Mesodermal cell (in vitro differentiated cells): Measurements from ENCODE around the gene ASB18.

Experiments
- H3K27ac ChIP-seq: 2 replicates; pipeline ENCODE4 v1.7.0; 2013; ENCODE audit warnings: mild to moderate bottlenecking, low read depth, low read length, moderate library complexity; ENCODE audit not compliant: severe bottlenecking
- H3K36me3 ChIP-seq: 2 replicates; pipeline ENCODE4 v1.7.1; 2013; ENCODE audit warnings: mild to moderate bottlenecking, low read length, moderate library complexity; ENCODE audit not compliant: control insufficient read depth, insufficient read depth
- H3K4me1 ChIP-seq: one replicate; pipeline ENCODE4 v1.7.1; 2013; ENCODE audit warnings: mild to moderate bottlenecking, low read length; ENCODE audit not compliant: insufficient read depth, control insufficient read depth, poor library complexity, severe bottlenecking
- H3K4me3 ChIP-seq: 2 replicates; pipeline ENCODE4 v1.7.0; 2013; ENCODE audit warnings: low read length, control low read depth, mild to moderate bottlenecking; ENCODE audit not compliant: insufficient read depth, poor library complexity, severe bottlenecking; ENCODE audit errors: extremely low read depth
- H3K9me3 ChIP-seq: 2 replicates; pipeline ENCODE4 v1.7.1; 2013; ENCODE audit warnings: mild to moderate bottlenecking, low read length, moderate library complexity; ENCODE audit not compliant: control insufficient read depth
- WGBS, 2 experiments: methylation state at CpG; one replicate each; pipeline ENCODE4 v1.1.5; 2013; ENCODE audit warnings: missing lambda C conversion rate in 2 of 2; ENCODE audit not compliant: insufficient coverage in 2 of 2; 5-methylcytosine and 5-hydroxymethylcytosine counted together

Gene ASB18

GRCh38 chr2:236208019-236208926 lies 55.9 kb downstream of the ASB18 start:
- 84 to 86% methylated on average over 17 to 26 of the region's 28 CpGs for WGBS, 2 experiments
- Histone ChIP-seq H3K27ac (no peak overlapping the region), H3K36me3 (no peaks in the 10 kb centered on the region), H3K9me3 (peaks cover 10% of the 10 kb centered on the region), H3K4me3 (no peak overlapping the region), H3K4me1 (peaks cover 14% of the 10 kb centered on the region)

GRCh38 chr2:236207472-236207871 lies 56.7 kb downstream of the ASB18 start:
- 90 to 97% methylated on average over 9 to 10 of the region's 11 CpGs for WGBS, 2 experiments
- Histone ChIP-seq H3K27ac (no peak overlapping the region), H3K4me3 (no peak overlapping the region), H3K4me1 (peaks cover 14% of the 10 kb centered on the region), H3K36me3 (no peaks in the 10 kb centered on the region), H3K9me3 (peaks cover 10% of the 10 kb centered on the region)

GRCh38 chr2:236205867-236206645 lies 58.1 kb downstream of the ASB18 start:
- no peak overlapping the region for H3K27ac ChIP-seq
- H3K4me3 ChIP-seq, result no peak overlapping the region
- peaks cover 10% of the 10 kb centered on the region for H3K9me3 ChIP-seq
- WGBS, 2 experiments, result 80 to 89% methylated on average over 1 to 2 of the region's 2 CpGs
- H3K4me1 ChIP-seq, result peaks cover 14% of the 10 kb centered on the region
- no peaks in the 10 kb centered on the region for H3K36me3 ChIP-seq

GRCh38 chr2:236204953-236205352 lies 59.3 kb downstream of the ASB18 start:
- Histone ChIP-seq H3K9me3 (peaks cover 10% of the 10 kb centered on the region), H3K36me3 (no peaks in the 10 kb centered on the region), H3K27ac (no peak overlapping the region), H3K4me3 (no peak overlapping the region), H3K4me1 (peaks cover 10% of the 10 kb centered on the region)
- 95 to 100% methylated on average over 3 of the region's 5 CpGs for WGBS, 2 experiments

- Histone ChIP-seq H3K9me3 (peaks cover 1% of the 10 kb centered on the region), H3K4me1 (no peaks in the 10 kb centered on the region), H3K27ac (no peak overlapping the region), H3K36me3 (no peaks in the 10 kb centered on the region), H3K4me3 (no peak overlapping the region)
- WGBS, 2 experiments, result 56 to 78% methylated on average over 1 to 2 of the region's 7 CpGs
Observed at GRCh38 chr2:236200378-236200777, 63.8 kb downstream of the ASB18 start.

GRCh38 chr2:236196366-236196765 lies 67.8 kb downstream of the ASB18 start:
- no peak overlapping the region for H3K4me3 ChIP-seq

GRCh38 chr2:236195726-236196125 lies 68.5 kb downstream of the ASB18 start:
- no peaks in the 10 kb centered on the region for H3K9me3 ChIP-seq
- H3K27ac ChIP-seq, result no peak overlapping the region
- no peaks in the 10 kb centered on the region for H3K36me3 ChIP-seq
- H3K4me1 ChIP-seq, result no peaks in the 10 kb centered on the region
- no peak overlapping the region for H3K4me3 ChIP-seq
- whole genome bisulfite sequencing, 2 experiments, result 93% methylated on average over 12 of the region's 12 CpGs

More at GRCh38 chr2:236196366-236196765, 67.8 kb downstream of the ASB18 start:
- Histone ChIP-seq H3K4me1 (no peaks in the 10 kb centered on the region), H3K27ac (no peak overlapping the region), H3K9me3 (no peaks in the 10 kb centered on the region), H3K36me3 (no peaks in the 10 kb centered on the region)
- 74 to 83% methylated on average over 3 to 5 of the region's 7 CpGs for WGBS, 2 experiments

- Histone ChIP-seq H3K27ac (no peak overlapping the region), H3K4me3 (no peak overlapping the region), H3K9me3 (no peaks in the 10 kb centered on the region), H3K36me3 (no peaks in the 10 kb centered on the region), H3K4me1 (no peaks in the 10 kb centered on the region)
- 93 to 94% methylated on average over 11 to 12 of the region's 12 CpGs for WGBS, 2 experiments
Observed at GRCh38 chr2:236194786-236195185, 69.4 kb downstream of the ASB18 start.

- Histone ChIP-seq H3K27ac (no peak overlapping the region), H3K9me3 (no peaks in the 10 kb centered on the region), H3K36me3 (no peaks in the 10 kb centered on the region), H3K4me3 (no peak overlapping the region), H3K4me1 (no peaks in the 10 kb centered on the region)
- whole genome bisulfite sequencing, 2 experiments, result 58 to 74% methylated on average over 5 to 6 of the region's 10 CpGs
Observed at GRCh38 chr2:236193026-236193425, 71.2 kb downstream of the ASB18 start.

GRCh38 chr2:236190674-236191073 lies 73.5 kb downstream of the ASB18 start:
- Histone ChIP-seq H3K9me3 (no peaks in the 10 kb centered on the region), H3K36me3 (no peaks in the 10 kb centered on the region), H3K4me1 (no peaks in the 10 kb centered on the region), H3K27ac (no peak overlapping the region), H3K4me3 (no peak overlapping the region)
- 89 to 90% methylated on average over 1 to 2 of the region's 2 CpGs for whole genome bisulfite sequencing, 2 experiments
